ENCODE results near the gene TLE1. TPM values are rescaled to one million over a fixed set of nuclear protein-coding genes. Genes with fewer than 3 reads are reported as not detected.

The TLE1 gene
- total and polyA plus RNA-seq, 10 of the 15 experiments (the other 5 are each of a cell fraction or from before 2014, with no cell fraction given) = 0.04 to 0.23 (median 0.10) TPM; not detected in 6

DNA sequence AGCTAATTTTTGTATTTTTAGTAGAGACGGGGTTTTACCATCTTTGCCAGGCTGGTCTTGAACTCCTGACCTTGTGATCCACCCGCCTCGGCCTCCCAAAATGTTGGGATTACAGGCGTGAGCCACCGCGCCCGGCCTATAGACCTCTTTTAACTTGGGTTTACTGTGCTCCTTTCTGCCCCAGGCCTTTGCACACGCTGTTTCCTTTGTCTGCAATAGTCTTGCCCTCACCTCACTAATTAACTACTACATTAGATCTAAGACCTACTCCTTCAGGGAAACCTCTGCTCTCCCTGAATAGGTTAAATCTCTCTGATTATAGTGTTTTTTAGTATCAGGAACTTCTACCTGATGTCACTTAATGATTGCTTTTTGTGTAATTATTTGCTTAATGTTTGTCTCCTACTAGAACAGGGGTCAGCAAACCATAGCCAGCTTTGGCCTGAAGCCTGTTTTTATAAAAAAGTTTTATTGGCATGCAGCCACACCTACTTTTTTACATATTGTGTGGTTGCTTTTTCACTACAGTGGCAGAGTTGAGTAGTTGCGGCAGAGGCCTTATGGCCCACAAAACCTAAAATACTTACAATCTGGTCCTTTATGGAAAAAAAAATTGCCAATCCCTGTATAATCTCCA lies 31.2 kb upstream of the TLE1 start:
- ChIA-PET RAD21 (ENCODE audit: unreplicated experiment) (no interaction called here), SMC1A (ENCODE audit: uncharacterized antibody, unreplicated experiment) (no interaction called here), POLR2A (no interaction called here), CTCF (no interaction called here)
- Histone ChIP-seq H3K4me1 (ENCODE audit: control insufficient read depth, insufficient read depth, low read length) (no peaks in the 10 kb centered on the region), H3K79me2 (ENCODE audit: control insufficient read depth, insufficient read depth, low read length) (no peaks in the 10 kb centered on the region), H2AFZ (ENCODE audit: control insufficient read depth, low read depth, low read length) (no peak overlapping the region), H3K9ac (ENCODE audit: control insufficient read depth, insufficient read depth, low read length) (no peak overlapping the region), H3K27me3 (replicated peaks in 1 of 2; ENCODE audit: control insufficient read depth in 2 of 2, insufficient read depth in 2 of 2, low read length in 1 of 2) (no peaks in the 10 kb centered on the region), H3K4me2 (ENCODE audit: control insufficient read depth, insufficient read depth) (no peak overlapping the region), H3K36me3 (ENCODE audit: control insufficient read depth in 2 of 2, insufficient read depth in 2 of 2, low read length in 1 of 2) (no peaks in the 10 kb centered on the region), H3K4me3 (no peak overlapping the region), H3K9me3 (replicated peaks; ENCODE audit: control insufficient read depth, insufficient read depth, low read length) (no peaks in the 10 kb centered on the region), H4K20me1 (ENCODE audit: control insufficient read depth, insufficient read depth) (no peaks in the 10 kb centered on the region), H3K27ac (ENCODE audit: control insufficient read depth, insufficient read depth) (no peak overlapping the region)
- intact Hi-C loops (cut with micrococcal nuclease; ENCODE audit: unreplicated experiment) = no loop called here
- no peak for DNase-seq (ENCODE audit: low read depth, low spot score)
- ATAC-seq = no peak
- WGBS (ENCODE audit: insufficient coverage, insufficient replicate concordance, low lambda C conversion rate, missing lambda C conversion rate) = 70% methylated on average over 9 of the region's 9 CpGs
- BruUV-seq (replicated peaks) = no TSS peak
- FAIRE-seq = no peak
- in situ Hi-C loops (cut with MboI) = no loop called here
- TF ChIP-seq BMI1 (IDR thresholded peaks at IDR 0.05; ENCODE audit: borderline replicate concordance) = no peak
- no peak for TF ChIP-seq BACH1 (IDR thresholded peaks at IDR 0.05; ENCODE audit: borderline replicate concordance)
- TF ChIP-seq, protein P1, sequence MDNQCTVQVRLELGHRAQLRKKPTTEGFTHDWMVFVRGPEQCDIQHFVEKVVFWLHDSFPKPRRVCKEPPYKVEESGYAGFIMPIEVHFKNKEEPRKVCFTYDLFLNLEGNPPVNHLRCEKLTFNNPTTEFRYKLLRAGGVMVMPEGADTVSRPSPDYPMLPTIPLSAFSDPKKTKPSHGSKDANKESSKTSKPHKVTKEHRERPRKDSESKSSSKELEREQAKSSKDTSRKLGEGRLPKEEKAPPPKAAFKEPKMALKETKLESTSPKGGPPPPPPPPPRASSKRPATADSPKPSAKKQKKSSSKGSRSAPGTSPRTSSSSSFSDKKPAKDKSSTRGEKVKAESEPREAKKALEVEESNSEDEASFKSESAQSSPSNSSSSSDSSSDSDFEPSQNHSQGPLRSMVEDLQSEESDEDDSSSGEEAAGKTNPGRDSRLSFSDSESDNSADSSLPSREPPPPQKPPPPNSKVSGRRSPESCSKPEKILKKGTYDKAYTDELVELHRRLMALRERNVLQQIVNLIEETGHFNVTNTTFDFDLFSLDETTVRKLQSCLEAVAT (IDR thresholded peaks at IDR 0.05) = no peak
- no peak for TF ChIP-seq ZBED1 (IDR thresholded peaks at IDR 0.05; ENCODE audit: borderline replicate concordance)

DNA sequence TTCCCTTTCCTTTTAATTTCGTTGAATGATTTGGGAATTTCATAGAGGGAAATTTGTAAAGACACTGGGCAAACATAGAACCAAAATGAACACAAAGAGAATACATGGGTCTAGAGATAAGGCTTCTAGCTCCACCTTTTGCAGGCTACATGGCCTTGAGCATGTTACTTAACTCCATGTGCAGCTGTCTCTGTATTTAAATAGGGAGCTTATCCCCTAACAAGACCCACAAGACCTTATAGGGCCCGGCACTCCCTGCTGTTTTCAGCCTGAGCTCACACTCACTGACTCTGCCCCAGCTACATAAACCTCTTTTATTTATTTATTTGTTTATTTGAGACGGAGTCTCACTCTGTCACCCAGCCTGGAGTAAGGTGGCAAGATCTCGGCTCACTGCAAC lies 30.6 kb upstream of the TLE1 start:
- Histone ChIP-seq H4K20me1 (ENCODE audit: control insufficient read depth, insufficient read depth) (no peaks in the 10 kb centered on the region), H3K4me3 (no peak overlapping the region), H3K9ac (ENCODE audit: control insufficient read depth, insufficient read depth, low read length) (no peak overlapping the region), H3K36me3 (ENCODE audit: control insufficient read depth in 2 of 2, insufficient read depth in 2 of 2, low read length in 1 of 2) (no peaks in the 10 kb centered on the region), H3K4me2 (ENCODE audit: control insufficient read depth, insufficient read depth) (no peak overlapping the region), H3K4me1 (ENCODE audit: control insufficient read depth, insufficient read depth, low read length) (no peaks in the 10 kb centered on the region), H3K9me3 (replicated peaks; ENCODE audit: control insufficient read depth, insufficient read depth, low read length) (no peaks in the 10 kb centered on the region), H3K27me3 (replicated peaks in 1 of 2; ENCODE audit: control insufficient read depth in 2 of 2, insufficient read depth in 2 of 2, low read length in 1 of 2) (no peaks in the 10 kb centered on the region), H3K79me2 (ENCODE audit: control insufficient read depth, insufficient read depth, low read length) (no peaks in the 10 kb centered on the region), H3K27ac (ENCODE audit: control insufficient read depth, insufficient read depth) (no peak overlapping the region), H2AFZ (ENCODE audit: control insufficient read depth, low read depth, low read length) (no peak overlapping the region)
- CTCF ChIA-PET = no interaction called here
- WGBS (ENCODE audit: insufficient coverage, insufficient replicate concordance, low lambda C conversion rate, missing lambda C conversion rate) = 60% methylated on average over 4 of the region's 4 CpGs
- in situ Hi-C loops (cut with MboI) (no loop called here), intact Hi-C loops (cut with micrococcal nuclease; ENCODE audit: unreplicated experiment) (no loop called here)
- POLR2A ChIA-PET = no interaction called here
- FAIRE-seq = no peak
- RAD21 ChIA-PET (ENCODE audit: unreplicated experiment) = no interaction called here
- no peak for DNase-seq (ENCODE audit: low read depth, low spot score)
- SMC1A ChIA-PET (ENCODE audit: uncharacterized antibody, unreplicated experiment) = no interaction called here
- no peak for ATAC-seq
- BruUV-seq (replicated peaks) = no TSS peak
- TF ChIP-seq POU2F2 (IDR thresholded peaks at IDR 0.05; ENCODE audit: borderline replicate concordance, low read depth, low read length) (no peak), KAT2A (conservative IDR thresholded peaks at IDR 0.05; ENCODE audit: control insufficient read depth, low read depth, low read length) (no peak), CBX3 (IDR thresholded peaks at IDR 0.05; ENCODE audit: borderline replicate concordance, low read depth) (no peak), RAD21 (IDR thresholded peaks at IDR 0.05; ENCODE audit: insufficient read depth, low read depth, low read length) (no peak), SMARCA5 (IDR thresholded peaks at IDR 0.05) (no peak), POLR2AphosphoS2 (IDR thresholded peaks at IDR 0.05; ENCODE audit: low read depth, low read length) (no peak), GABPA (IDR thresholded peaks at IDR 0.05; ENCODE audit: low read depth) (no peak), SPI1 (IDR thresholded peaks at IDR 0.05; ENCODE audit: borderline replicate concordance, insufficient read depth, low read depth, low read length) (no peak), ZNF217 (IDR thresholded peaks at IDR 0.05) (no peak), KDM1A (IDR thresholded peaks at IDR 0.05; ENCODE audit: borderline replicate concordance) (no peak), BHLHE40 (IDR thresholded peaks at IDR 0.05; ENCODE audit: borderline replicate concordance in 1 of 2, low read depth in 2 of 2, low read length in 1 of 2) (no peak), ZBED1 (IDR thresholded peaks at IDR 0.05; ENCODE audit: borderline replicate concordance) (no peak), NFXL1 (IDR thresholded peaks at IDR 0.05; ENCODE audit: borderline replicate concordance) (no peak)
- TF ChIP-seq, protein P2, sequence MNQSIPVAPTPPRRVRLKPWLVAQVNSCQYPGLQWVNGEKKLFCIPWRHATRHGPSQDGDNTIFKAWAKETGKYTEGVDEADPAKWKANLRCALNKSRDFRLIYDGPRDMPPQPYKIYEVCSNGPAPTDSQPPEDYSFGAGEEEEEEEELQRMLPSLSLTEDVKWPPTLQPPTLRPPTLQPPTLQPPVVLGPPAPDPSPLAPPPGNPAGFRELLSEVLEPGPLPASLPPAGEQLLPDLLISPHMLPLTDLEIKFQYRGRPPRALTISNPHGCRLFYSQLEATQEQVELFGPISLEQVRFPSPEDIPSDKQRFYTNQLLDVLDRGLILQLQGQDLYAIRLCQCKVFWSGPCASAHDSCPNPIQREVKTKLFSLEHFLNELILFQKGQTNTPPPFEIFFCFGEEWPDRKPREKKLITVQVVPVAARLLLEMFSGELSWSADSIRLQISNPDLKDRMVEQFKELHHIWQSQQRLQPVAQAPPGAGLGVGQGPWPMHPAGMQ (IDR thresholded peaks at IDR 0.05; ENCODE audit: borderline replicate concordance) = no peak

All from GM12878 (cell line).